ENCODE results near the gene ITGB2. TPM values are rescaled to one million over a fixed set of nuclear protein-coding genes. Genes with fewer than 3 reads are reported as not detected.

Gene ITGB2
- total RNA-seq, 1 donor from 2014 or later: not detected

DNA sequence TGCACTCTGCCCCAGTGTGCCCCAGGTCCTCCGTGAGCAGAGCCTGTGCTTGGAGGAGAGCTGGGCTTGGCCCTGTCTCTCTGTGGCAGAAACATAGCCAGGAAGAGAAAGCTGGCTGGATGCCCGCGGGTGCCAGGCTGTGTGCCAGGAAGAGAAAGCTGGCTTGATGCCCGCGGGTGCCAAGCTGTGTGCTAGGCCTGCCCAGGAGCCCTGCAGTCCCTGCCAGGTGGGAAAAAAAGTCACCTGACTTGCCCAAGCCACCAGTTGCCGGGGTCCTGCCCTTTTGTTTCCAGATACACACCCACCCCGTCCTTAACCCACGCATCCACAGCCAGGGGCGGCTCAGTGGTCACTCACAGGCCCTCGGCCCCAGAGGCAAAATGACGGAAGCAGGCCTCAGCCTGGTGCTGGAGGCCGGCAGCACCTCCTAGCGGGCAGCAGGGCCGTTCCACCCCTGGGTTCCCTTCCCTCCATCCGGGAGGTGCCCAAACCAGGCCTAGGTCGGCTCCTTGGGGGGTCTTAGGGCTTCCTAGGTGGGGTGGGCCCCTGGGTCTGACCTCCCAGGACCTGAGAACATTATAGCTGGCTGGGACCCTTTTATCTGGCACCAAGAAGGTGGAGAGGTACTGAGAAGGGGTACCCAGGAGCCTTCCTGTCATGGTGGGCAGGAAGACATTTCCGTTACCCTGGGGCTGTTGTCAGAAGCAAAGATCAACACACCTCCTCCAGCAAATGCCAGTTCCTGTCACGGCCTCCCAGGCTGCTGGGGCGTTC is 9.1 kb downstream of the ITGB2 start:
- no peak overlapping the region for H3K27ac Mint-ChIP-seq
- H3K27me3 Mint-ChIP-seq (ENCODE audit: insufficient read depth, low read depth): peaks cover 3% of the 10 kb centered on the region

GRCh38 chr21:44911068-44911383 is 9.7 kb downstream of the ITGB2 start:
- no peak overlapping the region for H3K4me3 Mint-ChIP-seq
- H3K36me3 Mint-ChIP-seq: no peaks in the 10 kb centered on the region
- H3K27me3 ChIP-seq: no peaks in the 10 kb centered on the region
- no peak for DNase-seq (ENCODE audit: low spot score)
- H3K27ac ChIP-seq: no peak overlapping the region
- H3K79me2 ChIP-seq (ENCODE audit: low read depth): no peaks in the 10 kb centered on the region
- H2AFZ ChIP-seq (replicated peaks): no peak overlapping the region
- no peaks in the 10 kb centered on the region for H3F3A ChIP-seq (ENCODE audit: low read depth)
- TF ChIP-seq EZH2phosphoT487 (IDR thresholded peaks at IDR 0.05) (no peak), CTCF (IDR thresholded peaks at IDR 0.05) (no peak), EZH2 (IDR thresholded peaks at IDR 0.05) (no peak)
- no peak overlapping the region for H3K4me2 ChIP-seq
- no peaks in the 10 kb centered on the region for H3K9me3 Mint-ChIP-seq
- peaks cover 13% of the 10 kb centered on the region for H3K4me1 ChIP-seq
- no peak overlapping the region for H3K4me3 ChIP-seq
- no peaks in the 10 kb centered on the region for H3K9me3 ChIP-seq (ENCODE audit: low read depth)
- no peak overlapping the region for H3K9ac ChIP-seq
- peaks cover 7% of the 10 kb centered on the region for H3K4me1 Mint-ChIP-seq
- H4K20me1 ChIP-seq (ENCODE audit: low read depth): no peaks in the 10 kb centered on the region
- H3K27ac Mint-ChIP-seq: no peak overlapping the region
- no peaks in the 10 kb centered on the region for H3K36me3 ChIP-seq
- H3K27me3 Mint-ChIP-seq (ENCODE audit: insufficient read depth, low read depth): peaks cover 5% of the 10 kb centered on the region

More for the DNA sequence above, 9.1 kb downstream of the ITGB2 start:
- H3K4me3 Mint-ChIP-seq: no peak overlapping the region
- DNase-seq (ENCODE audit: low spot score): no peak
- H3K4me1 Mint-ChIP-seq: peaks cover 5% of the 10 kb centered on the region
- Histone ChIP-seq H3K9ac (no peak overlapping the region), H4K20me1 (ENCODE audit: low read depth) (no peaks in the 10 kb centered on the region), H3K4me2 (no peak overlapping the region), H3K36me3 (no peaks in the 10 kb centered on the region), H3K27ac (no peak overlapping the region), H3K79me2 (ENCODE audit: low read depth) (no peaks in the 10 kb centered on the region), H3K9me3 (ENCODE audit: low read depth) (no peaks in the 10 kb centered on the region), H3K4me1 (peaks cover 13% of the 10 kb centered on the region), H3F3A (ENCODE audit: low read depth) (no peaks in the 10 kb centered on the region), H2AFZ (replicated peaks) (no peak overlapping the region), H3K27me3 (no peaks in the 10 kb centered on the region), H3K4me3 (no peak overlapping the region)
- no peaks in the 10 kb centered on the region for H3K9me3 Mint-ChIP-seq
- TF ChIP-seq CTCF (IDR thresholded peaks at IDR 0.05): peak; percentile 22
- TF ChIP-seq EZH2phosphoT487 (IDR thresholded peaks at IDR 0.05): no peak
- H3K36me3 Mint-ChIP-seq: no peaks in the 10 kb centered on the region

DNA sequence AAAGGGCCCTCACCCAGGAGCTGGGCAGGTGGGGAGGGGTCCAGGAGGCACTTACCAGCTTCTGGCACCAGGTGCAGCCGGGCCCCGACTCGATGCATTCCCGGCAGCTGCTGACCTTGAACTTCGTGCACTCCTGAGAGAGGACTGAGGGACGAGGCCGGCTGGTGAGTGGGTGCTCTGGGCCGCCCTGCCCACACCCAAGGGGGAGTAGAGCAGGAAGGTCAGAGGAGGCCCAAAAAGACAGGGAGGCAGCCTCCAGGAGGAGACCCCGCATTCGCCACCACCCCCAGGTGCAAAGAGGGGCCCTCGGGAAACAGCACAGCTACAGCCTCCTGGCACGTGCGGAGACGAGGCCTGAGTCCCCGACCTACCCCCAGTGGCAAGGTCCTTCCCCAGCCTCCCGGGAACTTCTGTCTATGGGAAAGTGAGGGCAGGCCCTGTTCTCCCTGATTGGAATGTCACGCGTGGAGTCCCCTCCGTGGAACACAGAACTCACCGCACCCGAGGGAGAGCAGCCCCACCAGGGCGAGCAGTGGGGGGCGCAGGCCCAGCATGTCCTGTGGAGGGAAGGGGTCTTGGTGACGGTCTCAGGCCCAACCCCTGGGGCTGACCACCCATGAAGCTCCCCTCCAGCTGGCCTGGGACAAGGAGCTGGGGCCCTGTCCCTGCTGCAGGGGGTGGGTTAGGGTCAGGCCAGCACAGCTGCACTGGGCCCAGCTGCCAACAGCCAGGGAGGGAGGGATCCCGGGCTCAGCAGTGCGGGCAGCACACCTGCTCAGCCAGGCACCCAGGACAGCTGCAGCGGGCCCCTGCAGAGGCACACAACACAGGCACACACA is 10.3 kb downstream of the ITGB2 start:
- Histone ChIP-seq H3K27me3 (no peaks in the 10 kb centered on the region), H3F3A (ENCODE audit: low read depth) (no peaks in the 10 kb centered on the region), H3K36me3 (no peaks in the 10 kb centered on the region), H3K4me1 (peaks cover 13% of the 10 kb centered on the region), H4K20me1 (ENCODE audit: low read depth) (no peaks in the 10 kb centered on the region), H3K4me3 (no peak overlapping the region), H3K79me2 (ENCODE audit: low read depth) (no peaks in the 10 kb centered on the region), H2AFZ (replicated peaks) (no peak overlapping the region), H3K27ac (no peak overlapping the region), H3K9me3 (ENCODE audit: low read depth) (no peaks in the 10 kb centered on the region), H3K9ac (no peak overlapping the region), H3K4me2 (no peak overlapping the region)
- Mint-ChIP-seq H3K4me1 (peaks cover 7% of the 10 kb centered on the region), H3K36me3 (no peaks in the 10 kb centered on the region), H3K27me3 (ENCODE audit: insufficient read depth, low read depth) (peaks cover 5% of the 10 kb centered on the region), H3K27ac (no peak overlapping the region), H3K9me3 (no peaks in the 10 kb centered on the region), H3K4me3 (no peak overlapping the region)
- DNase-seq (ENCODE audit: low spot score): no peak
- TF ChIP-seq EZH2 (IDR thresholded peaks at IDR 0.05) (no peak), CTCF (IDR thresholded peaks at IDR 0.05) (no peak), EZH2phosphoT487 (IDR thresholded peaks at IDR 0.05) (no peak)

All from neural progenitor cell (in vitro differentiated cells).